ENCODE results near the gene ELMO3. TPM values are rescaled to one million over a fixed set of nuclear protein-coding genes. Genes with fewer than 3 reads are reported as not detected.

Gene ELMO3
- total and polyA plus RNA-seq, 2 of the 13 experiments (the other 11 are each of a cell fraction or from before 2014, with no cell fraction given), result 2.6 to 4.0 TPM

DNA sequence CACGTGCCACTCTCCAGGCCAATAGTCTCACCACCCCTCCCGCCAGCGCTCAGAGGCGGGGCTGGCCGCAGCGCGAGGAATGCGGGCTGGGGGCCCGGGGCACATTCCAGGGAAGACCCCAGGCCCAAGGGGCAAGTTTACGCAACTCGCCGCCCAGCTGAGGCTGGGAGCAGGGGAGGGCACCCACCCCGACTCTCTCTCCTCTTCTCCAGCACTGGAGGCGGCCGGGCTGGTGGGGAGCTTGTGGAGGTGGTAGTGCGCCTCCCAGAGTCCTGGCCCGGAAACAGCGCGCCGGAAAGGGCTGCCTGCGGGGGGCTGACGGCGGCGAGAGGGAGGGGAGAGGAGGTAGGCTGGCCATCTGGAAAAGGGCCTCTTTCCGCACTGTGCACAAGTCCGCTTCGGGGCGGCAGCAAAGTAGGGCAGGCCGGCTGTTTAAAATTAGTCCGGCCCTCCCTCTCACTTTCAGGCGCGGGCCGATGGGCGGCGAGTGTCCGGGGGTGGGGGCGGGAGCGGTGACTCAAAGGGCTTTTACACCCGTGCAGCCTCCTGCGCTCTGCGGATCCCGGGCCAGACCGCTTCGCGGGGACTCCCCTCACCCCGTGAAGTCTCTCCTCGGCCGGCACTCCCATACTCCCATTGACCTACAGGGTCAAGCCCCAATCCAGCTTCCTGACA, 47.3 kb downstream of the ELMO3 start (continued):
- TF ChIP-seq, protein P1, sequence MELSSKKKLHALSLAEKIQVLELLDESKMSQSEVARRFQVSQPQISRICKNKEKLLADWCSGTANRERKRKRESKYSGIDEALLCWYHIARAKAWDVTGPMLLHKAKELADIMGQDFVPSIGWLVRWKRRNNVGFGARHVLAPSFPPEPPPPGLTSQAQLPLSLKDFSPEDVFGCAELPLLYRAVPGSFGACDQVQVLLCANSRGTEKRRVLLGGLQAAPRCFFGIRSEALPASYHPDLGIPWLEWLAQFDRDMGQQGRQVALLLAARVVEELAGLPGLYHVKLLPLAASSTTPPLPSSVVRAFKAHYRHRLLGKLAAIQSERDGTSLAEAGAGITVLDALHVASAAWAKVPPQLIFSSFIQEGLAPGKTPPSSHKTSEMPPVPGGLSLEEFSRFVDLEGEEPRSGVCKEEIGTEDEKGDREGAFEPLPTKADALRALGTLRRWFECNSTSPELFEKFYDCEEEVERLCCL (CRISPR knock-in tag; IDR thresholded peaks at IDR 0.05; ENCODE audit: borderline replicate concordance), result peak; percentile 88; the same call in 1 of the 2 replicates
- TF ChIP-seq MEIS2 (CRISPR knock-in tag; IDR thresholded peaks at IDR 0.05), result peak; percentile 91; the same call in 1 of the 2 replicates
- peak; percentile 83; the same call in 1 of the 2 replicates for TF ChIP-seq SRY (CRISPR knock-in tag; IDR thresholded peaks at IDR 0.05)
- TF ChIP-seq ZNF253 (CRISPR knock-in tag; IDR thresholded peaks at IDR 0.05; ENCODE audit: borderline replicate concordance), result no peak
- 0 out of 2 replicates have a peak, but pooled peaks have one; percentile 51 for TF ChIP-seq ZNF143 (CRISPR knock-in tag; IDR thresholded peaks at IDR 0.05)
- TF ChIP-seq MIER3 (CRISPR knock-in tag; IDR thresholded peaks at IDR 0.05; ENCODE audit: borderline replicate concordance), result peak; percentile 97; the same call in 1 of the 2 replicates
- TF ChIP-seq MXD4 (CRISPR knock-in tag; IDR thresholded peaks at IDR 0.05), result peak; percentile 88
- TF ChIP-seq PCBP1 (IDR thresholded peaks at IDR 0.05; ENCODE audit: borderline replicate concordance, low read depth, low read length), result no peak
- TF ChIP-seq MYNN (CRISPR knock-in tag; IDR thresholded peaks at IDR 0.05; ENCODE audit: low read depth), result no peak
- TF ChIP-seq SCMH1 (CRISPR knock-in tag; IDR thresholded peaks at IDR 0.05; ENCODE audit: borderline replicate concordance), result no peak
- TF ChIP-seq, protein P2, sequence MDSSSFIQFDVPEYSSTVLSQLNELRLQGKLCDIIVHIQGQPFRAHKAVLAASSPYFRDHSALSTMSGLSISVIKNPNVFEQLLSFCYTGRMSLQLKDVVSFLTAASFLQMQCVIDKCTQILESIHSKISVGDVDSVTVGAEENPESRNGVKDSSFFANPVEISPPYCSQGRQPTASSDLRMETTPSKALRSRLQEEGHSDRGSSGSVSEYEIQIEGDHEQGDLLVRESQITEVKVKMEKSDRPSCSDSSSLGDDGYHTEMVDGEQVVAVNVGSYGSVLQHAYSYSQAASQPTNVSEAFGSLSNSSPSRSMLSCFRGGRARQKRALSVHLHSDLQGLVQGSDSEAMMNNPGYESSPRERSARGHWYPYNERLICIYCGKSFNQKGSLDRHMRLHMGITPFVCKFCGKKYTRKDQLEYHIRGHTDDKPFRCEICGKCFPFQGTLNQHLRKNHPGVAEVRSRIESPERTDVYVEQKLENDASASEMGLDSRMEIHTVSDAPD (CRISPR knock-in tag; IDR thresholded peaks at IDR 0.05), result peak; percentile 82
- TF ChIP-seq SOX6 (IDR thresholded peaks at IDR 0.05), result no peak
- TF ChIP-seq SOX6 (CRISPR knock-in tag; IDR thresholded peaks at IDR 0.05), result peak; percentile 90
- TF ChIP-seq ZNF7 (CRISPR knock-in tag; IDR thresholded peaks at IDR 0.05), result no peak
- TF ChIP-seq, protein P3, sequence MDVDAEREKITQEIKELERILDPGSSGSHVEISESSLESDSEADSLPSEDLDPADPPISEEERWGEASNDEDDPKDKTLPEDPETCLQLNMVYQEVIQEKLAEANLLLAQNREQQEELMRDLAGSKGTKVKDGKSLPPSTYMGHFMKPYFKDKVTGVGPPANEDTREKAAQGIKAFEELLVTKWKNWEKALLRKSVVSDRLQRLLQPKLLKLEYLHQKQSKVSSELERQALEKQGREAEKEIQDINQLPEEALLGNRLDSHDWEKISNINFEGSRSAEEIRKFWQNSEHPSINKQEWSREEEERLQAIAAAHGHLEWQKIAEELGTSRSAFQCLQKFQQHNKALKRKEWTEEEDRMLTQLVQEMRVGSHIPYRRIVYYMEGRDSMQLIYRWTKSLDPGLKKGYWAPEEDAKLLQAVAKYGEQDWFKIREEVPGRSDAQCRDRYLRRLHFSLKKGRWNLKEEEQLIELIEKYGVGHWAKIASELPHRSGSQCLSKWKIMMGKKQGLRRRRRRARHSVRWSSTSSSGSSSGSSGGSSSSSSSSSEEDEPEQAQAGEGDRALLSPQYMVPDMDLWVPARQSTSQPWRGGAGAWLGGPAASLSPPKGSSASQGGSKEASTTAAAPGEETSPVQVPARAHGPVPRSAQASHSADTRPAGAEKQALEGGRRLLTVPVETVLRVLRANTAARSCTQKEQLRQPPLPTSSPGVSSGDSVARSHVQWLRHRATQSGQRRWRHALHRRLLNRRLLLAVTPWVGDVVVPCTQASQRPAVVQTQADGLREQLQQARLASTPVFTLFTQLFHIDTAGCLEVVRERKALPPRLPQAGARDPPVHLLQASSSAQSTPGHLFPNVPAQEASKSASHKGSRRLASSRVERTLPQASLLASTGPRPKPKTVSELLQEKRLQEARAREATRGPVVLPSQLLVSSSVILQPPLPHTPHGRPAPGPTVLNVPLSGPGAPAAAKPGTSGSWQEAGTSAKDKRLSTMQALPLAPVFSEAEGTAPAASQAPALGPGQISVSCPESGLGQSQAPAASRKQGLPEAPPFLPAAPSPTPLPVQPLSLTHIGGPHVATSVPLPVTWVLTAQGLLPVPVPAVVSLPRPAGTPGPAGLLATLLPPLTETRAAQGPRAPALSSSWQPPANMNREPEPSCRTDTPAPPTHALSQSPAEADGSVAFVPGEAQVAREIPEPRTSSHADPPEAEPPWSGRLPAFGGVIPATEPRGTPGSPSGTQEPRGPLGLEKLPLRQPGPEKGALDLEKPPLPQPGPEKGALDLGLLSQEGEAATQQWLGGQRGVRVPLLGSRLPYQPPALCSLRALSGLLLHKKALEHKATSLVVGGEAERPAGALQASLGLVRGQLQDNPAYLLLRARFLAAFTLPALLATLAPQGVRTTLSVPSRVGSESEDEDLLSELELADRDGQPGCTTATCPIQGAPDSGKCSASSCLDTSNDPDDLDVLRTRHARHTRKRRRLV (CRISPR knock-in tag; IDR thresholded peaks at IDR 0.05), result peak; percentile 73; the same call in 1 of the 2 replicates
- TF ChIP-seq RBFOX2 (IDR thresholded peaks at IDR 0.05; ENCODE audit: low read depth, low read length), result peak; percentile 90
- TF ChIP-seq ESRRA (CRISPR knock-in tag; IDR thresholded peaks at IDR 0.05; ENCODE audit: low read depth), result peak; percentile 67; the same call in 1 of the 2 replicates
- TF ChIP-seq, protein P4, sequence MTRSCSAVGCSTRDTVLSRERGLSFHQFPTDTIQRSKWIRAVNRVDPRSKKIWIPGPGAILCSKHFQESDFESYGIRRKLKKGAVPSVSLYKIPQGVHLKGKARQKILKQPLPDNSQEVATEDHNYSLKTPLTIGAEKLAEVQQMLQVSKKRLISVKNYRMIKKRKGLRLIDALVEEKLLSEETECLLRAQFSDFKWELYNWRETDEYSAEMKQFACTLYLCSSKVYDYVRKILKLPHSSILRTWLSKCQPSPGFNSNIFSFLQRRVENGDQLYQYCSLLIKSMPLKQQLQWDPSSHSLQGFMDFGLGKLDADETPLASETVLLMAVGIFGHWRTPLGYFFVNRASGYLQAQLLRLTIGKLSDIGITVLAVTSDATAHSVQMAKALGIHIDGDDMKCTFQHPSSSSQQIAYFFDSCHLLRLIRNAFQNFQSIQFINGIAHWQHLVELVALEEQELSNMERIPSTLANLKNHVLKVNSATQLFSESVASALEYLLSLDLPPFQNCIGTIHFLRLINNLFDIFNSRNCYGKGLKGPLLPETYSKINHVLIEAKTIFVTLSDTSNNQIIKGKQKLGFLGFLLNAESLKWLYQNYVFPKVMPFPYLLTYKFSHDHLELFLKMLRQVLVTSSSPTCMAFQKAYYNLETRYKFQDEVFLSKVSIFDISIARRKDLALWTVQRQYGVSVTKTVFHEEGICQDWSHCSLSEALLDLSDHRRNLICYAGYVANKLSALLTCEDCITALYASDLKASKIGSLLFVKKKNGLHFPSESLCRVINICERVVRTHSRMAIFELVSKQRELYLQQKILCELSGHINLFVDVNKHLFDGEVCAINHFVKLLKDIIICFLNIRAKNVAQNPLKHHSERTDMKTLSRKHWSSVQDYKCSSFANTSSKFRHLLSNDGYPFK (CRISPR knock-in tag; IDR thresholded peaks at IDR 0.05; ENCODE audit: borderline replicate concordance), result peak; percentile 84
- peak; percentile 92 for TF ChIP-seq KAT8 (CRISPR knock-in tag; IDR thresholded peaks at IDR 0.05)

All from HepG2 (cell line).